ENCODE results near the gene CASP9.

Gene CASP9

DNA sequence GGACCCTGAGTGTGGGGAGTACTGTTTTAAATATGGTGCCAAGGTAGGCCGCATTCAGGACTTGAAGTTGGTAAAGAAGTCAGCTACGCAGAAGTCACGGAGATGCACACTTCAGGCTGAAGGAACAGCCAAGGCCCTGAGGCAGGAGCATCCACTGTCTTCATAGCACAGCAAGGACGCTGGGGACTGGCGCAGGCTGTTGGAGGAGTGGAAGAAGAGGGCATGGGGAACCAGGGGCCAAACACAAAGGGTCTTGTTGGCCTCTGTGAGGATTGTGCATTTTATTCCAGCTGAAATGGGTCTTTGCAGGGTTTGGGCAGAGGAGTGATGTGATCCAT is 19.2 kb upstream of the CASP9 start:
- no peak for DNase-seq (ENCODE audit: low read depth)

DNA sequence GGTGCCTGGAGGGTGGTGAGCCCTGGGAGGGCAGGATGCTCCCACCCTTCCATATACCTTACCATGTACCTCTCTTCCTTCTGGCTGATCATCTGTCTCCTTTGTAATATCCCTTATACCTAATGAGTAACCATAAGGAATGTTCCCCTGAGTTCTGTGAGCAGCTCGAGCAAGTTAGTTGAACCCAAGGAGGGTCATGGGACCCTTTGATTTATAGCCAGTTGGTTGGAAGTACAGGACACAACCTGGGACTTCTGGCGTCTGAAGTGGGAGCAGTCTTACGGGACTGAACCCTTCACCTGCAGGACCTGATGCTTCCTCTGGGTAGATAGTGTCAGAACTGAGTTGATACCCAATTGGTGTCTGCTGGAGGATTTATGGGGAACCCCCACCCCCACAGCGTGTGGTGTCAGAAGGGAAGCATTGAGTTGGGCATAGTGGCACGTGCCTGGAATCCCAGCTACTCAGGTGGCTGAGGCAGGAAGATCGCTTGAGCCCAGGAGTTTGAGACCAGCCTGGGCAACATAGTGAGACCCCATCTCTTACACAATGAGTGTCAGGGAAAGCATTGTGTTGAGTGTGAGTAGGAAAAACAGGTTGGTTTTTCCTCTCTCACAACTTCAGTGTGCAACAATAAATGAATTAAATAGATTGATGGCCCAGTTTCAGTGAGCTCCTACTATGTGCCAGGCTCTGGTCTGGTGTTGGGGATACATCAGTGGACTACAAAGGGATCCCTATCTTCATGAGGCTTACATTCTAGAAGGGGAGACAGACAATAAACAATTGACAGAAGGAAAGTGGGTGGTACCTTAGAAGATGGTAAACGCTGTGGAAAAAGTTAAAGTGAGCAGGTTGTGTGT is 18.6 kb upstream of the CASP9 start:
- no peak overlapping the region for H3K4me3 ChIP-seq (ENCODE audit: control insufficient read depth, low read depth, low read length)
- TF ChIP-seq, protein P1, sequence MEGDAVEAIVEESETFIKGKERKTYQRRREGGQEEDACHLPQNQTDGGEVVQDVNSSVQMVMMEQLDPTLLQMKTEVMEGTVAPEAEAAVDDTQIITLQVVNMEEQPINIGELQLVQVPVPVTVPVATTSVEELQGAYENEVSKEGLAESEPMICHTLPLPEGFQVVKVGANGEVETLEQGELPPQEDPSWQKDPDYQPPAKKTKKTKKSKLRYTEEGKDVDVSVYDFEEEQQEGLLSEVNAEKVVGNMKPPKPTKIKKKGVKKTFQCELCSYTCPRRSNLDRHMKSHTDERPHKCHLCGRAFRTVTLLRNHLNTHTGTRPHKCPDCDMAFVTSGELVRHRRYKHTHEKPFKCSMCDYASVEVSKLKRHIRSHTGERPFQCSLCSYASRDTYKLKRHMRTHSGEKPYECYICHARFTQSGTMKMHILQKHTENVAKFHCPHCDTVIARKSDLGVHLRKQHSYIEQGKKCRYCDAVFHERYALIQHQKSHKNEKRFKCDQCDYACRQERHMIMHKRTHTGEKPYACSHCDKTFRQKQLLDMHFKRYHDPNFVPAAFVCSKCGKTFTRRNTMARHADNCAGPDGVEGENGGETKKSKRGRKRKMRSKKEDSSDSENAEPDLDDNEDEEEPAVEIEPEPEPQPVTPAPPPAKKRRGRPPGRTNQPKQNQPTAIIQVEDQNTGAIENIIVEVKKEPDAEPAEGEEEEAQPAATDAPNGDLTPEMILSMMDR (IDR thresholded peaks at IDR 0.05; ENCODE audit: control insufficient read depth, insufficient read depth, low read depth, low read length, missing control alignments), result no peak
- DNase-seq (ENCODE audit: low read depth), result no peak

More for the DNA sequence above, 19.2 kb upstream of the CASP9 start:
- no peak overlapping the region for H3K4me3 ChIP-seq (ENCODE audit: control insufficient read depth, low read depth, low read length)
- TF ChIP-seq, protein P1 (IDR thresholded peaks at IDR 0.05; ENCODE audit: control insufficient read depth, insufficient read depth, low read depth, low read length, missing control alignments), result no peak

DNA sequence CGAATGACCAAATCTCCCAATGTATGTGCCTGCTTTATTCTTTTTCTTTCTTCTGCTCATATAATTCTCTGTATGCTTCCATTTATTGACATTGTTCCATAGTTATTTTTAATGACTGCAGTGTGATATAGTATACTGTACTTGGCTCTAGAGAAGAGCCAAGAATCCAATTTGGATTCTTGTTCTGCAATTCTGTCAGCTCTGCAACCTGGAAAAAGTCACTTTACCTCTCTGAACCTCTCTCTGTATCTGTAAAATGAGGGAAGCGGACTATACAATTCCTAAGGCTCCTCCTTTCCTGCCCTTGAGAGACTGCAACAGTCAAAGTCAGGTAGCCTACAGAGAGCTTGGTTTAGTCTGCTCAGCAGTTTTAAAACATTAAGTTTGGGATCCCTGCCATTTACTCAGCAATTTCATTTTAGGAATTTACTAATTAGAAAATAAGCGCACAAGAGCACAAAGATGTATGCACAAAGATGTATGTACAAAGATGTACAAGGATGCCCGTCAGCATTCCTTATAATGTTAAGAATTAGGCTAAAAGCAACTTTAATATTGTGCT is 17.3 kb upstream of the CASP9 start:
- H3K4me3 ChIP-seq (ENCODE audit: control insufficient read depth, low read depth, low read length), result no peak overlapping the region
- TF ChIP-seq, protein P1 (IDR thresholded peaks at IDR 0.05; ENCODE audit: control insufficient read depth, insufficient read depth, low read depth, low read length, missing control alignments), result no peak
- DNase-seq (ENCODE audit: low read depth), result no peak

DNA sequence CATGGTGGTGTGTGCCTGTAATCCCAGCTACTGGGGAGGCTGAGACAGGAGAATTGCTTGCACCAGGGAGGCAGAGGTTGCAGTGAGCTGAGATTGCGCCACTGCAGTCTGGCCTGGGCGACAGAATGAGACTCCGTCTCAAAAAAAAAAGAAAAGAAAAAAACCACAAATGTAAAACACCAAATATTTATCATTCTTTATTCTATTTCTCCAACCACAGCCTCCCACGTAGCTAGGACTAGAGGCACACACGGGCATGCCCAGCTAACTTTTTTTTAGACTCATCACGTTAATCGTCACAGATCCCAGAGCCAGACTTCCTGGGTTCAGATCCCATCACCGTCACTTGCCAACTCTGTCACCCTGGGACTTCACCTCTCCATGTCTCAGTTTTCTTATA is 16.2 kb upstream of the CASP9 start:
- TF ChIP-seq, protein P1 (IDR thresholded peaks at IDR 0.05; ENCODE audit: control insufficient read depth, insufficient read depth, low read depth, low read length, missing control alignments), result no peak
- no peak overlapping the region for H3K4me3 ChIP-seq (ENCODE audit: control insufficient read depth, low read depth, low read length)
- no peak for DNase-seq (ENCODE audit: low read depth)

DNA sequence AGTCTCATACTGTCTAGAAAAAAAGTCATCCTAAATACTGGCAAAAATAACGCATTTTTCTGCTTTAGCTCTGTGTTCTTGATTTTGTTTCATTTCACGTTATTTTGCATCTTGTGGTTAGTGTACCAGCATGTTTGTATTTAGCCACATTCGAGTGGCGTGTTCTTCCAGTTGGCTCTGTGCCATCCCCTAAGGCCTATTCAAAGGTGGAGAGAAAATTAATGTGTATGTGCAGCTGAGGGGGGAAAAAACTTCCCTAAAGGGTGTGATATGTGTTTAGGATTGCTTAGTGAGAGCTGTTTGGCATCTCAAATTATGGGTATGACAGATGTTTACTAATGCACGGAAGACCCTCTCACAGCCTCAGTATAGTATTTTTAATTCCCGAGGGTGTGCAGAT is 14.8 kb upstream of the CASP9 start:
- no peak for DNase-seq (ENCODE audit: low read depth)
- H3K4me3 ChIP-seq (ENCODE audit: control insufficient read depth, low read depth, low read length), result no peak overlapping the region
- TF ChIP-seq, protein P1 (IDR thresholded peaks at IDR 0.05; ENCODE audit: control insufficient read depth, insufficient read depth, low read depth, low read length, missing control alignments), result no peak

DNA sequence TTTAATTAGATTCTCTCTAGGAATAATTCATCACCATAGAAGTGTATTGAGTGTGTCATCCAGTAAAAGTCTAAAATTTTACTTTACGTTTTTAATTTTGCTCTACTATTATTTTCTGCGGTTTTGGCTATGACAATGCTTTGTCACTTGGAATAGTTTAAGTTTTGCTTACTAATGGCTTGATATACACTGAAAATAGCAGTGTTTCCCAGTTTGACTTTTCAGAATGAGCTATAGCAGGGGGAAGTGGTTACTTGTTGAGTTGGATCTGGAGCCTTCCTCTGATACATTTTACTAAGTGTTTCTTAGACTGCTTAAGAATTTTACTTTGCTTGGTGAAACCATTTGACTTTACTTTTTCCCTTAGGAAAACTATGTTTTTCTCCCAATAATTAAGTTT is 7.7 kb upstream of the CASP9 start:
- no peak for DNase-seq (ENCODE audit: low read depth)
- H3K4me3 ChIP-seq (ENCODE audit: control insufficient read depth, low read depth, low read length), result no peak overlapping the region
- TF ChIP-seq, protein P1 (IDR thresholded peaks at IDR 0.05; ENCODE audit: control insufficient read depth, insufficient read depth, low read depth, low read length, missing control alignments), result no peak

Data from AG09309 (cell line).